ENCODE measurements around the gene NNMT.

The NNMT gene

DNA sequence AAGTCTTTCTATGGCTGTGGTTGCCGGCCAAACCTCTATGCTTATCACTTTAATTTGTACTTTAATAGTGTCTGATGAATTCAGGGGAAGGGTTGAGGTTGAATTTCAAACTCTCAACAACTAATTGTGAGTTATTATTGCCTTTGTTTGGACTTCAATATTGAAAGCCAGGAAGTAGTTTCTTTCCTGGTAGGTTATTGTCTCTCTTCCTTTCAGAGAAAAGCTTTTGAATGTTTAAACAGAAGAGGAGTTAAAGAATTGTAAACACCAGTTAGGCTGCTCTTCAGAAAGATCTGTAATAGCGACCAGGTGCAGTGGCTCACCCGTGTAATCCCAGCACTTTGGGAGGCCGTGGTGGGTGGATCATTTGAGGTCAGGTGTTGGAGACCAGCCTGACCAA, 22.2 kb downstream of the NNMT start:
- H4K20me1 ChIP-seq (ENCODE audit: control insufficient read depth, insufficient read depth, low read depth, low read length): no peaks in the 10 kb centered on the region
- H3K4me1 ChIP-seq (ENCODE audit: control insufficient read depth, low read length): no peaks in the 10 kb centered on the region
- TF ChIP-seq EZH2phosphoT487 (IDR thresholded peaks at IDR 0.05; ENCODE audit: borderline replicate concordance, low read length): no peak
- TF ChIP-seq, protein P1, sequence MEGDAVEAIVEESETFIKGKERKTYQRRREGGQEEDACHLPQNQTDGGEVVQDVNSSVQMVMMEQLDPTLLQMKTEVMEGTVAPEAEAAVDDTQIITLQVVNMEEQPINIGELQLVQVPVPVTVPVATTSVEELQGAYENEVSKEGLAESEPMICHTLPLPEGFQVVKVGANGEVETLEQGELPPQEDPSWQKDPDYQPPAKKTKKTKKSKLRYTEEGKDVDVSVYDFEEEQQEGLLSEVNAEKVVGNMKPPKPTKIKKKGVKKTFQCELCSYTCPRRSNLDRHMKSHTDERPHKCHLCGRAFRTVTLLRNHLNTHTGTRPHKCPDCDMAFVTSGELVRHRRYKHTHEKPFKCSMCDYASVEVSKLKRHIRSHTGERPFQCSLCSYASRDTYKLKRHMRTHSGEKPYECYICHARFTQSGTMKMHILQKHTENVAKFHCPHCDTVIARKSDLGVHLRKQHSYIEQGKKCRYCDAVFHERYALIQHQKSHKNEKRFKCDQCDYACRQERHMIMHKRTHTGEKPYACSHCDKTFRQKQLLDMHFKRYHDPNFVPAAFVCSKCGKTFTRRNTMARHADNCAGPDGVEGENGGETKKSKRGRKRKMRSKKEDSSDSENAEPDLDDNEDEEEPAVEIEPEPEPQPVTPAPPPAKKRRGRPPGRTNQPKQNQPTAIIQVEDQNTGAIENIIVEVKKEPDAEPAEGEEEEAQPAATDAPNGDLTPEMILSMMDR (IDR thresholded peaks at IDR 0.05; ENCODE audit: low read depth, low read length, poor library complexity, severe bottlenecking): no peak
- no peaks in the 10 kb centered on the region for H3K9me3 ChIP-seq (ENCODE audit: control insufficient read depth, insufficient read depth, low read length)
- no peaks in the 10 kb centered on the region for H3F3A ChIP-seq (ENCODE audit: control insufficient read depth, insufficient read depth)
- H3K9me2 ChIP-seq (replicated peaks; ENCODE audit: control insufficient read depth, low read length): no peaks in the 10 kb centered on the region
- no peaks in the 10 kb centered on the region; the same call in 1 of the 2 replicates for H3K27me3 ChIP-seq (ENCODE audit: control insufficient read depth, low read length)
- H3K4me3 ChIP-seq (ENCODE audit: low read length): no peak overlapping the region
- no peaks in the 10 kb centered on the region for H3K36me3 ChIP-seq (ENCODE audit: control insufficient read depth, low read length)
- H3K4me2 ChIP-seq (ENCODE audit: low read length): no peak overlapping the region
- no peaks in the 10 kb centered on the region for H3K79me2 ChIP-seq (ENCODE audit: control insufficient read depth, low read length)
- no peak overlapping the region for H3K27ac ChIP-seq (ENCODE audit: low read depth, low read length)

DNA sequence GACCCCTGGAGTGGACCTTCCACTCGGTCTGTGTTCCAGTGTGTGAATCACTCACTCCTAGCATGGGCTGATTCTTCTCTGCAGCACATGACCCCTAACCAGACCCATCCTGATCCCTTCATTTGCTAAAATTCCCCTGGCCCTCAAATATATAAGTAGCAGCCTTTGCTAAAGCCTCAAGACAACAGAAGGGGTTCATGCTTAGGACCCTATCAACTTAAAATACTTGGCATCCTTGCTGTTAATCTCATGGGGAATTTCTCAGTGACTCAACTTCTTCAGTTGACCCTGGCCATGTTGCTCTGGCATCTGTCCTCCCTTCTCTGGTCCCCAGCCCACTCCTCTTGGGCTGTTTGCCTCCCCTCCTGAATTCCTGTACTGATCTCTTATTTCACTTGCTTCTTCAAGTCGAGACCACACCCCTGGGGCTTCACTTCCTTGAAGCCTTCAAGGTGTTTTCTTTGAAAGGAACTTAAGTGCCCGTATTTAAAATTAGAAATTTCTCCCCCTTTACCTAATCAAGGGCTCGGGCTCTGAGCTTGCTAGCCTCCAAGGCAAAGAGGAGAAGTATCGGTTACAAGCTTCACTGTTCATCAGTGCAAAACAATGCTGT, 23.6 kb downstream of the NNMT start:
- Histone ChIP-seq H4K20me1 (ENCODE audit: control insufficient read depth, insufficient read depth, low read depth, low read length) (no peaks in the 10 kb centered on the region), H3K79me2 (ENCODE audit: control insufficient read depth, low read length) (no peaks in the 10 kb centered on the region), H3K36me3 (ENCODE audit: control insufficient read depth, low read length) (no peaks in the 10 kb centered on the region), H3F3A (ENCODE audit: control insufficient read depth, insufficient read depth) (no peaks in the 10 kb centered on the region), H3K4me1 (ENCODE audit: control insufficient read depth, low read length) (no peaks in the 10 kb centered on the region), H3K27ac (ENCODE audit: low read depth, low read length) (no peak overlapping the region), H3K9me2 (replicated peaks; ENCODE audit: control insufficient read depth, low read length) (no peaks in the 10 kb centered on the region), H3K4me2 (ENCODE audit: low read length) (no peak overlapping the region), H3K4me3 (ENCODE audit: low read length) (no peak overlapping the region), H3K27me3 (ENCODE audit: control insufficient read depth, low read length) (no peaks in the 10 kb centered on the region; the same call in 1 of the 2 replicates), H3K9me3 (ENCODE audit: control insufficient read depth, insufficient read depth, low read length) (no peaks in the 10 kb centered on the region)
- TF ChIP-seq, protein P1 (IDR thresholded peaks at IDR 0.05; ENCODE audit: low read depth, low read length, poor library complexity, severe bottlenecking): no peak
- TF ChIP-seq EZH2phosphoT487 (IDR thresholded peaks at IDR 0.05; ENCODE audit: borderline replicate concordance, low read length): no peak

DNA sequence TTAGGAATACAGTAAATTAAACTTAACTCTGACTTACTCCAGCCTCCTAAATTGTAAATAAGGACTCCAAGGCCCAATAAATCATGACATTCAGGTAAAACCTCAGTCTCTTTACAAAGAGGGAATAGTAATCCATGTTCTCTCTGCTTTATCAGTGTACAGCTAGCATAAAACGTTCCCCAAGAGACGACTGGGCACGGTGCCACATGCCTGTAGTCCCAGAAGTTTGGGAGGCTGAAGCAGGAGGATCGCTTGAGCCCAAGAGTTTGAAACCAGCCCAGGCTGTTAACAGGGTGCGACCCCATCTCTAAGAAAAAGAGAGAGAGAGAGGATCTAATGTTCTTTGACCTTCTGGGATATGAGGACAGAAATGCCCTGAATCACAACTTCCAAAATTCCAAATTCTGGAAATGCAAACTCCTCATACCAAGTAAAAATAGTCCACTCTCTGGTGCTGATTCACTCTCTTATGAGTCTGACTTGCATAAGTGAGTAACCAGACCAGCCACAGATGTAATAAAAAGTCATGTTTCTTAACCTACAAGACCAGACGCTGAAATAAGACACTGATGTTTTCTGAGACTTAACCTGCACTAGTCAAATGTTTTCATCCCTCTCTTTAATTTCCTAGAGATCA, 25.5 kb downstream of the NNMT start:
- Histone ChIP-seq H3K36me3 (ENCODE audit: control insufficient read depth, low read length) (no peaks in the 10 kb centered on the region), H3K4me3 (ENCODE audit: low read length) (no peak overlapping the region), H3K27me3 (ENCODE audit: control insufficient read depth, low read length) (no peaks in the 10 kb centered on the region; the same call in 1 of the 2 replicates), H3K4me2 (ENCODE audit: low read length) (no peak overlapping the region), H3K9me2 (replicated peaks; ENCODE audit: control insufficient read depth, low read length) (no peaks in the 10 kb centered on the region), H3K4me1 (ENCODE audit: control insufficient read depth, low read length) (no peaks in the 10 kb centered on the region), H3F3A (ENCODE audit: control insufficient read depth, insufficient read depth) (no peaks in the 10 kb centered on the region), H3K79me2 (ENCODE audit: control insufficient read depth, low read length) (no peaks in the 10 kb centered on the region), H4K20me1 (ENCODE audit: control insufficient read depth, insufficient read depth, low read depth, low read length) (no peaks in the 10 kb centered on the region), H3K9me3 (ENCODE audit: control insufficient read depth, insufficient read depth, low read length) (no peaks in the 10 kb centered on the region), H3K27ac (ENCODE audit: low read depth, low read length) (no peak overlapping the region)
- TF ChIP-seq EZH2phosphoT487 (IDR thresholded peaks at IDR 0.05; ENCODE audit: borderline replicate concordance, low read length): no peak
- TF ChIP-seq, protein P1 (IDR thresholded peaks at IDR 0.05; ENCODE audit: low read depth, low read length, poor library complexity, severe bottlenecking): no peak
